ENCODE results near the gene SERPINA5.
"Not testable (repeated sequence)": the region's sequence is repeated elsewhere in the genome, so short reads cannot be mapped to it uniquely, and the experiment has no call there.

Gene SERPINA5

GRCh38 chr14:94573475-94574277 lies 7.5 kb upstream of the SERPINA5 start:
- DNase-seq (ENCODE audit: low read depth in 2 of 2, low spot score in 1 of 2) = no peak

- no peak for DNase-seq (ENCODE audit: low read depth in 2 of 2, low spot score in 1 of 2)
Measured at GRCh38 chr14:94574336-94574735, 6.9 kb upstream of the SERPINA5 start.

DNA sequence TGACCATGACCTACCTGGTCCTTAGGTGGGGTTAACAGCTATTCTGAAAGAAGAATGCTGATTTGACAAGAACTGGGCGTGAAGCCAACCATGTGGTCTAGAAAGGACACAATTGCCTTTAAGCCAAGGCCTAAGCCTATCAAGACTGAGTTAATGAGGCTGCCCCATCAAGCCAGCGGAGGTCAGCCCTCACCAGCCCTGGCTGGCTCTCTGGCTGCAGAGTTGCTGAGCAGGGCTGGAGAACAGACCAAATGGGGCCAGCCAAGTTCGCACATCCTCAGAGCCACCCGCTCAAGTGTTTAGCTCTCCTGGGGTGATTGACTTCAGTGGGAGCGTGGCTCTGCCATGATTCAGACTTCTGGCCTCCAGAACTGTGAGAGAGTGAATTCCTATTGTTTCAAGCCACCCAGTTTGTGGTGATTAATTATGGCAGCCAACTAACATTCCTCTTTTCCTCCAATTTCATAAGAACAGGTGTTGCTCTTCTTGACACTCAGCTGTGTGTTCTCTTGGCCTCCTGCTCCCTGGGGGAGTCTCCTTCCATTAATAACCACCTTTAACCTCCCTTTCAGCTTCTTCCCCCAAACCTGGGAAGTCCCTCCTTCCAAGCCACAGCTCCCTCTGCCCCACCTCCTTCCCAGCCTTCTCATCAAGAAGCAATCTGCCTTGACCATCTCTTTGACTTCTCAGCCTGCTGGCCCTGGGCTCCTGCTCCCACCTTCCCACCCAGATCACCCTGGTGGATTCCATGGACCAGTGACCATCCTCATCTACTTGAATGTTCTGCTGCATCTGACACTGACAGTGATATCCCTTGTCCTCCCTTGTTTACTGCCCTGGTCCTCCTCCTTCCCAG lies 5.3 kb upstream of the SERPINA5 start:
- DNase-seq (ENCODE audit: low read depth in 2 of 2, low spot score in 1 of 2) = no peak

DNA sequence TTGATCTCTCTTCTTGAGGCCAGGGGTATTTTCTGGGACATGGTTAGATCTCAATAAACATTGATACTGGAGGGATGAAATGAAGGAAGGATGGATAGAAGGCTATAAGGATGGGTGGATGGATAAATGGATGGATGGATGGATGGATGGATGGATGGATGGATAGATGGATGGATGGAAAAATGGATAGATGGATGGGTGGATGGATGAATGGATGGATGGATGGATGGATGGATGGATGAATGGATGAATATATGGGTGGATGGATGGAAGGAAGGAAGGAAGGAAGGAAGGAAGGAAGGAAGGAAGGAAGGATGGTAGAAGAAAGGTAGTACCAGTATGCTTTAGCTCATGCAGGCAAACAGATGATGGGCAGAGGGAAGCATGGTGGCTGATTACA lies 3.8 kb upstream of the SERPINA5 start:
- DNase-seq (ENCODE audit: low read depth in 2 of 2, low spot score in 1 of 2) = not testable (repeated sequence)

DNA sequence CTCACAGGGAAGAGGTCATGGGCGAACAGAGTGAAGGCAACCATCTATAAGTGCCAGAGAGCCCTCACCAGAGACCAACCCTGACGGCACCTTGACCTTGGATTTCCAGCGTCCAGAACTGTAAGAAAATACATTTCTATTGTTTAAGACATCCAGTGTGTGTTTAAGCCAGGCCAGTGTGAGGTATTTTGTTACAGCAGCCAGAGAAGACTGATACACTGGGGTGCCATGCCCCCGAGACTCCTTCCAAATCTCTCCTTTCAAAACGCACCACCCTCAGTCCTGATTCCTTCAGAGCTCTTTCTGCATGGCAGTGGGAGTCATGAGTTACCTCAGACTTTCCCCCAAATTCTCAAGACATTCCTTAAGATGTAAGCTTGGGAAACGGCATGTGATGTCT lies 2.5 kb upstream of the SERPINA5 start:
- no peak for DNase-seq (ENCODE audit: low read depth in 2 of 2, low spot score in 1 of 2)

DNA sequence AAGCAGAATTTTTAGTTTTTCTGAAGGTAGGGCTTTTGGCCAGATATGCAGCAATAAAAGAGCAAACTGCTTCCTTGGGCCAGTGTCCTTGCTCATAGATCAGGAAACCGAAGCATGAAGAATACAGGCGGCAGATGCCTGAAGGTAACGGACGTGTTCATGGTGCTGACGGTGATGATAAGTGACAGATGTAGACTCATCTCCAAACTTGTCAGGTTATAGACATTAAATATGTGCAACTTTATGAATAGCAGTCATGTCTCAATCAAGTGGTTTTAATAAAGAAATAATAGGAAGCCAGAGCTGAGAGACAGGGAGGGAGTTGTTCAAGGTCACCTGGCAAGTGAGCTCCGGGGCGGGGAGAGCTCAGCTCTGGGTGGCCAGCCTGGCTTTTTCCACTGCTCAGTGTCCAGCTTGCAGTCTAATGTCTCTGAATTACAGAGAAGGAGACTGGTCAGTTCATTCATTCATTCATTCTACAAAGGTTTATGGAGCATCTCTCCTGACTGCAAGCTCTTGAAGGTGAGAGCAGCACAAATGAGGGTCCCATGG lies 1.0 kb downstream of the SERPINA5 start:
- no peak for DNase-seq (ENCODE audit: low read depth in 2 of 2, low spot score in 1 of 2)

GRCh38 chr14:94582851-94583250 lies 1.6 kb downstream of the SERPINA5 start:
- DNase-seq (ENCODE audit: low read depth in 2 of 2, low spot score in 1 of 2) = no peak

DNA sequence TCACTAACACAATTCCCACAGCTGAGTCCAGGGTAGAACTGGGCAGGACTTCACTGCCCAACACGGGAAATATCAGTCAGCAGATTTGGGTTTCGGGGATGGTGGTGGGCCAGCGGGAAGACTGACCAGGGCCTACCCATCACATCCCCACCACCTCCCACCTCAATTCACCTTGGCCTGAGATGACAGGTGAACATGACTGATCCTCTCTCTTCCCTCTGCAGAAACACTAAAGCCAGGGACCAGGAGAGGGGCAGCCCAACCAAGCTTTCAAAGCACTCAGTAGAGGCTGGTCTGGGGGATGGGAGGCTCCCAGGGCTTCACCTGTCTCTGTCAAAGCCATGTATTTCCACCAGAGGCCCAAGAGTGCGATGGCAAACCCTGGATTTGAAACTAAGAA lies 2.3 kb downstream of the SERPINA5 start:
- DNase-seq (ENCODE audit: low read depth in 2 of 2, low spot score in 1 of 2) = no peak

- no peak for DNase-seq (ENCODE audit: low read depth in 2 of 2, low spot score in 1 of 2)
Measured at GRCh38 chr14:94584591-94585280, 3.5 kb downstream of the SERPINA5 start.

DNA sequence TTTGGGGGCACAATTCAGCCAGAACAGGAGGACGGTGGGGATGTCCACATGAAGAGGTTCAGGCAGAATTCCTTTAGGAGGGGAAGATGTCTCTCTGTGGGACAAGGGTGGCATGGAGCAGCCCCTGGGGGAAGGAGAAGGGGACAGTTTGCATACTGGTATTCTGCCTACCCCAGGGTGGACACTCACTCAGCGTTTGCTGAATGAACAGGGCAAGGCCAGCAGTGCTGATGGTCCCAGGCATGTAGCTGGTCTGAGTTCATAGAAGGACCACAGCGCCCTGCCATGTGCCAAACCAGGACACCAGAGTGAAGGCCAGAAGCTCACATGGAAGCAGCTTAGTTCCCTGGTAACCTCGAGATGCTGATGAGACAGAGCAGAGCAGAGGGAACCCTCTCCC lies 5.4 kb downstream of the SERPINA5 start:
- no peak for DNase-seq (ENCODE audit: low read depth in 2 of 2, low spot score in 1 of 2)

- DNase-seq (ENCODE audit: low read depth in 2 of 2, low spot score in 1 of 2) = no peak
Measured at GRCh38 chr14:94588311-94588710, 7.1 kb downstream of the SERPINA5 start.

GRCh38 chr14:94591073-94591472 lies 9.8 kb downstream of the SERPINA5 start:
- DNase-seq (ENCODE audit: low read depth in 2 of 2, low spot score in 1 of 2) = no peak

DNA sequence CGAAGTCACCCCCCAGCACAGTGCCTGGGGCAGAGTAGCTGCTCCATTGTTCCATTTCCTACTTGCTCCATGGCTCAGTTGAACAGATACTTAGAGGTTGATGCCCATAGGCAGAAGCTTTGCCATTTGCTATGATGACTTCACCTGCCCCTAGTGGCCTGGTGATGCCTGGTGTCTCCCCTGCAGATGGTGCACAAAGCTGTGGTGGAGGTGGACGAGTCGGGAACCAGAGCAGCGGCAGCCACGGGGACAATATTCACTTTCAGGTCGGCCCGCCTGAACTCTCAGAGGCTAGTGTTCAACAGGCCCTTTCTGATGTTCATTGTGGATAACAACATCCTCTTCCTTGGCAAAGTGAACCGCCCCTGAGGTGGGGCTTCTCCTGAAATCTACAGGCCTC lies 10.6 kb downstream of the SERPINA5 start:
- no peak for DNase-seq (ENCODE audit: low read depth in 2 of 2, low spot score in 1 of 2)

- no peak for DNase-seq (ENCODE audit: low read depth in 2 of 2, low spot score in 1 of 2)
Measured at GRCh38 chr14:94592457-94592856, 11.2 kb downstream of the SERPINA5 start.

- DNase-seq (ENCODE audit: low read depth in 2 of 2, low spot score in 1 of 2) = no peak
Measured at GRCh38 chr14:94593376-94593748, 12.1 kb downstream of the SERPINA5 start.

- no peak for DNase-seq (ENCODE audit: low read depth in 2 of 2, low spot score in 1 of 2)
Measured at GRCh38 chr14:94593749-94594431, 12.7 kb downstream of the SERPINA5 start.

DNA sequence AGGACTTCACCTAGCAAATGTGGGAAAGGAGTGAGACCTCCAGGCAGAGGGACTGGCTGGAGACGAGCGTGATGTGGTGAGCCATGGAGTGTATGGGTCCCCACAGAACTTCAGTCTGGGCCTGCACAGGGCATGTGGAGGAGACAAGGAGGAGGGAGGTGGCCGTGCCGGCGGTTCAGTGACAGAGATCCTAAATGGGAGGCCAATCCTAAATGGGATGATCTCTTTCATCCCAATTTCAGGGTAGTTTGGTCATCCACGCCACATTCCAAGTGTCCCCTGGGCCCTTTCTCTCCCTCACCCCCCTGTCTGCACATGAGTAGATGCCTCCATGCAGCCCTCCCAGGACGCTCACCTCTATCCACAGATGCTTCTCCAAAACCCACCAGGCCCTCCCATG lies 13.2 kb downstream of the SERPINA5 start:
- DNase-seq (ENCODE audit: low read depth in 2 of 2, low spot score in 1 of 2) = no peak

GRCh38 chr14:94595912-94596311 lies 14.7 kb downstream of the SERPINA5 start:
- no peak for DNase-seq (ENCODE audit: low read depth in 2 of 2, low spot score in 1 of 2)

- no peak for DNase-seq (ENCODE audit: low read depth in 2 of 2, low spot score in 1 of 2)
Measured at GRCh38 chr14:94596361-94596760, 15.1 kb downstream of the SERPINA5 start.

DNA sequence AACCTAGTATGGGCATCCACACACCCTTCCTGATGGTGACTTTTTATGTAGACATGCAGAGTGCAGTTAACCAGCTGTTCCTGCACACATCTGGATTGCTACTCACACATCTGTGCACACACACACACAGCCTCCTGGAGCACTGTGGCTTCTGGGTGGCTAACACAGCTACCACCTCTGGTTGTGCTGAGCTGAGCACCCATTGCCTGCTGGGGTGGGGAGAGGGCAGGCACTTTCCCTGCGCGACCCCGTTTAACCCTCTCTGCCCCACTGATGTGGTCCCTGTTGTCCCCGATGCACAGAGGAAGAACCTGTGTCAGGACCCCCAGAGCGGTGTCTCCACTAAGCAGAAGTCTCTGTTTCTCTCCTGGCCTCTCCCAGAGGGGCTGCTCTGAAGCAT lies 16.6 kb downstream of the SERPINA5 start:
- no peak for DNase-seq (ENCODE audit: low read depth in 2 of 2, low spot score in 1 of 2)

- no peak for DNase-seq (ENCODE audit: low read depth in 2 of 2, low spot score in 1 of 2)
Measured at GRCh38 chr14:94598506-94598815, 17.2 kb downstream of the SERPINA5 start.
